GM19463 (cell line): ENCODE measurements around the gene RTN4IP1.
"Not testable (repeated sequence)": the region's sequence is repeated elsewhere in the genome, so short reads cannot be mapped to it uniquely, and the experiment has no call there.

Experiments
- ATAC-seq: cut with Tn5 transposase; IDR thresholded peaks from one replicate; pipeline ENCODE4 v1.9.1; 2021; ENCODE audit warnings: mild to moderate bottlenecking, moderate library complexity; ENCODE audit not compliant: unreplicated experiment

Gene RTN4IP1

GRCh38 chr6:106586815-106587415 is 42.4 kb downstream of the RTN4IP1 start:
- ATAC-seq: no peak

GRCh38 chr6:106581468-106581867 is 47.8 kb downstream of the RTN4IP1 start:
- no peak for ATAC-seq

GRCh38 chr6:106579281-106579680 is 50.0 kb downstream of the RTN4IP1 start:
- ATAC-seq: no peak

GRCh38 chr6:106574741-106575458 is 54.4 kb downstream of the RTN4IP1 start:
- no peak for ATAC-seq

GRCh38 chr6:106572875-106573585 is 56.3 kb downstream of the RTN4IP1 start:
- ATAC-seq: no peak

- no peak for ATAC-seq
These were observed 56.9 kb downstream of the RTN4IP1 start for GRCh38 chr6:106572436-106572835.

GRCh38 chr6:106569428-106569827 is 59.9 kb downstream of the RTN4IP1 start:
- ATAC-seq: no peak

- ATAC-seq: no peak
These were observed 60.8 kb downstream of the RTN4IP1 start for GRCh38 chr6:106568530-106568929.

- no peak for ATAC-seq
These were observed 64.8 kb downstream of the RTN4IP1 start for GRCh38 chr6:106564476-106564875.

GRCh38 chr6:106563614-106564013 is 65.7 kb downstream of the RTN4IP1 start:
- no peak for ATAC-seq

GRCh38 chr6:106561686-106562405 is 67.5 kb downstream of the RTN4IP1 start:
- ATAC-seq: no peak

GRCh38 chr6:106560996-106561685 is 68.2 kb downstream of the RTN4IP1 start:
- no peak for ATAC-seq

GRCh38 chr6:106559659-106560058 is 69.6 kb downstream of the RTN4IP1 start:
- not testable (repeated sequence) for ATAC-seq

- ATAC-seq: no peak
These were observed 70.9 kb downstream of the RTN4IP1 start for GRCh38 chr6:106558364-106558763.

GRCh38 chr6:106557837-106558236 is 71.5 kb downstream of the RTN4IP1 start:
- ATAC-seq: no peak

- no peak for ATAC-seq
These were observed 72.8 kb downstream of the RTN4IP1 start for GRCh38 chr6:106556368-106556960.

- ATAC-seq: no peak
These were observed 73.5 kb downstream of the RTN4IP1 start for GRCh38 chr6:106555767-106556166.

- ATAC-seq: no peak
These were observed 75.9 kb downstream of the RTN4IP1 start for GRCh38 chr6:106553440-106553839.

- no peak for ATAC-seq
These were observed 78.1 kb downstream of the RTN4IP1 start for GRCh38 chr6:106551155-106551554.

GRCh38 chr6:106549521-106549920 is 79.8 kb downstream of the RTN4IP1 start:
- no peak for ATAC-seq
